WTC11 (cell line): ENCODE data around the gene GPC6. TPM values are rescaled to one million over a fixed set of nuclear protein-coding genes. Genes with fewer than 3 reads are reported as not detected.

Experiments used
- ATAC-seq: fragments of 200-7000 bp; cut with Tn5 transposase; 2 replicates; pipeline ENCODE4 v1.10.0; 2021; ENCODE audit warnings: mild to moderate bottlenecking, moderate library complexity
- CTCF ChIA-PET: fragments of 300-600 bp; sonication (Branson Sonifier 250); formaldehyde crosslinking; loops from one replicate; lab custom pipeline; 2021; ENCODE audit warnings: antibody characterized with exemption; lab: Charles Lee
- POLR2A ChIA-PET: fragments of 350-600 bp; sonication (Branson Sonifier 250); formaldehyde crosslinking; loops from one replicate; lab custom pipeline; 2021; ENCODE audit warnings: antibody characterized with exemption; lab: Charles Lee
- DNase-seq: peaks from one replicate; pipeline ENCODE4 v3.0.0; 2021; ENCODE audit warnings: low spot score
- H3K27ac Mint-ChIP-seq: 2 replicates; pipeline ENCODE4 v1.8.0; 2021; ENCODE audit warnings: mixed read lengths
- H3K27me3 Mint-ChIP-seq: 2 replicates; pipeline ENCODE4 v1.8.0; 2021; ENCODE audit warnings: low read depth, mild to moderate bottlenecking, moderate library complexity, mixed read lengths
- H3K36me3 Mint-ChIP-seq: 2 replicates; pipeline ENCODE4 v1.8.0; 2021; ENCODE audit warnings: mixed read lengths
- H3K4me1 Mint-ChIP-seq: 2 replicates; pipeline ENCODE4 v1.8.0; 2022; ENCODE audit warnings: mixed read lengths
- H3K4me3 Mint-ChIP-seq: 2 replicates; pipeline ENCODE4 v1.8.0; 2021; ENCODE audit warnings: mild to moderate bottlenecking, moderate library complexity, mixed read lengths
- H3K9me3 Mint-ChIP-seq: 2 replicates; pipeline ENCODE4 v1.8.0; 2021; ENCODE audit warnings: mixed read lengths
- ESRRA ChIP-seq: sonication (generic); formaldehyde crosslinking; IDR thresholded peaks from 2 replicates; pipeline ENCODE4 v1.8.1; 2022; ENCODE audit warnings: mild to moderate bottlenecking, missing genetic modification reagents, borderline replicate concordance
- JAZF1 ChIP-seq: fragments of 250-450 bp; sonication (Bioruptor Pico); IDR thresholded peaks from 2 replicates; pipeline ENCODE4 v1.9.0; 2021; ENCODE audit warnings: moderate library complexity, mild to moderate bottlenecking, inconsistent platforms
- KAT7 ChIP-seq: sonication (generic); formaldehyde crosslinking; IDR thresholded peaks from 2 replicates; pipeline ENCODE4 v1.8.1; 2023; ENCODE audit warnings: missing genetic modification reagents, mild to moderate bottlenecking, borderline replicate concordance
- MAX ChIP-seq: sonication (generic); formaldehyde crosslinking; IDR thresholded peaks from 2 replicates; pipeline ENCODE4 v1.8.0; 2022; ENCODE audit warnings: mild to moderate bottlenecking, missing genetic modification reagents
- MXD4 ChIP-seq: fragments of 250-450 bp; sonication (Bioruptor Pico); IDR thresholded peaks from 2 replicates; pipeline ENCODE4 v1.8.0; 2021; ENCODE audit warnings: mild to moderate bottlenecking, moderate library complexity, borderline replicate concordance
- NR2C2 ChIP-seq: sonication (generic); formaldehyde crosslinking; IDR thresholded peaks from 2 replicates; pipeline ENCODE4 v1.8.0; 2022; ENCODE audit warnings: mild to moderate bottlenecking, missing genetic modification reagents
- NR3C1 ChIP-seq: sonication (generic); formaldehyde crosslinking; conservative IDR thresholded peaks from 2 replicates; pipeline ENCODE4 v1.8.1; 2023; ENCODE audit warnings: low read depth, mild to moderate bottlenecking, missing genetic modification reagents
- ZBTB21 ChIP-seq: sonication (generic); formaldehyde crosslinking; IDR thresholded peaks from 2 replicates; pipeline ENCODE4 v1.8.1; 2023; ENCODE audit warnings: mild to moderate bottlenecking, missing genetic modification reagents, borderline replicate concordance
- ZNF263 ChIP-seq: sonication (generic); formaldehyde crosslinking; IDR thresholded peaks from 2 replicates; pipeline ENCODE4 v1.8.1; 2022; ENCODE audit warnings: low read depth, mild to moderate bottlenecking, moderate library complexity, missing genetic modification reagents
- ZNF396 ChIP-seq: fragments of 250-450 bp; sonication (Bioruptor Pico); IDR thresholded peaks from 2 replicates; pipeline ENCODE4 v1.8.0; 2021; ENCODE audit warnings: mild to moderate bottlenecking, moderate library complexity, borderline replicate concordance
- ZNF425 ChIP-seq: fragments of 250-450 bp; sonication (Bioruptor Pico); conservative IDR thresholded peaks from 2 replicates; pipeline ENCODE4 v1.9.0; 2021; ENCODE audit warnings: mild to moderate bottlenecking
- ZNF532 ChIP-seq: fragments of 250-450 bp; sonication (Bioruptor Pico); IDR thresholded peaks from 2 replicates; pipeline ENCODE4 v1.9.0; 2021; ENCODE audit warnings: mild to moderate bottlenecking, borderline replicate concordance
- ZSCAN18 ChIP-seq: fragments of 250-450 bp; sonication (Bioruptor Pico); IDR thresholded peaks from 2 replicates; pipeline ENCODE4 v2.1.2; 2022; ENCODE audit warnings: mild to moderate bottlenecking, moderate library complexity
- total RNA-seq: library from RNA; stranded (reverse); gene quantifications from 3 replicates; pipeline ENCODE4 v1.2.3, GENCODE V29; 2021
- TF ChIP-seq, protein P1 (sequence below): sonication (generic); formaldehyde crosslinking; IDR thresholded peaks from 2 replicates; pipeline ENCODE4 v1.8.1; 2023; ENCODE audit warnings: mild to moderate bottlenecking, missing genetic modification reagents
- TF ChIP-seq, protein P2 (sequence below): sonication (generic); formaldehyde crosslinking; IDR thresholded peaks from 2 replicates; pipeline ENCODE4 v1.8.0; 2023; ENCODE audit warnings: missing genetic modification reagents, mild to moderate bottlenecking, borderline replicate concordance

The GPC6 gene
- total RNA-seq, 1 experiment from 2014 or later: 19.5 TPM

- TF ChIP-seq, protein P1, sequence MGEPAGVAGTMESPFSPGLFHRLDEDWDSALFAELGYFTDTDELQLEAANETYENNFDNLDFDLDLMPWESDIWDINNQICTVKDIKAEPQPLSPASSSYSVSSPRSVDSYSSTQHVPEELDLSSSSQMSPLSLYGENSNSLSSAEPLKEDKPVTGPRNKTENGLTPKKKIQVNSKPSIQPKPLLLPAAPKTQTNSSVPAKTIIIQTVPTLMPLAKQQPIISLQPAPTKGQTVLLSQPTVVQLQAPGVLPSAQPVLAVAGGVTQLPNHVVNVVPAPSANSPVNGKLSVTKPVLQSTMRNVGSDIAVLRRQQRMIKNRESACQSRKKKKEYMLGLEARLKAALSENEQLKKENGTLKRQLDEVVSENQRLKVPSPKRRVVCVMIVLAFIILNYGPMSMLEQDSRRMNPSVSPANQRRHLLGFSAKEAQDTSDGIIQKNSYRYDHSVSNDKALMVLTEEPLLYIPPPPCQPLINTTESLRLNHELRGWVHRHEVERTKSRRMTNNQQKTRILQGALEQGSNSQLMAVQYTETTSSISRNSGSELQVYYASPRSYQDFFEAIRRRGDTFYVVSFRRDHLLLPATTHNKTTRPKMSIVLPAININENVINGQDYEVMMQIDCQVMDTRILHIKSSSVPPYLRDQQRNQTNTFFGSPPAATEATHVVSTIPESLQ (CRISPR knock-in tag): no peak
Observed at GRCh38 chr13:93411186-93411680, 184.6 kb downstream of the GPC6 start (continued).

GRCh38 chr13:93412676-93413075 is 186.1 kb downstream of the GPC6 start:
- no peaks in the 10 kb centered on the region for H3K27me3 Mint-ChIP-seq

More at GRCh38 chr13:93412676-93413075, 186.1 kb downstream of the GPC6 start:
- Mint-ChIP-seq H3K9me3 (no peaks in the 10 kb centered on the region), H3K4me3 (no peak overlapping the region), H3K4me1 (peaks cover 18% of the 10 kb centered on the region)
- ATAC-seq (no peak), DNase-seq (no peak)
- CTCF ChIA-PET: no interaction called here
- POLR2A ChIA-PET: no interaction called here
- TF ChIP-seq NR3C1 (CRISPR knock-in tag) (no peak), ZSCAN18 (CRISPR knock-in tag) (no peak), ZNF532 (no peak), MXD4 (CRISPR knock-in tag) (no peak), NR2C2 (CRISPR knock-in tag) (no peak), ZNF396 (CRISPR knock-in tag) (no peak), ZNF263 (CRISPR knock-in tag) (no peak), JAZF1 (CRISPR knock-in tag) (no peak), ZNF425 (CRISPR knock-in tag) (no peak), KAT7 (CRISPR knock-in tag) (no peak), ZBTB21 (CRISPR knock-in tag) (no peak), MAX (CRISPR knock-in tag) (no peak), ESRRA (no peak)
- TF ChIP-seq, protein P2, sequence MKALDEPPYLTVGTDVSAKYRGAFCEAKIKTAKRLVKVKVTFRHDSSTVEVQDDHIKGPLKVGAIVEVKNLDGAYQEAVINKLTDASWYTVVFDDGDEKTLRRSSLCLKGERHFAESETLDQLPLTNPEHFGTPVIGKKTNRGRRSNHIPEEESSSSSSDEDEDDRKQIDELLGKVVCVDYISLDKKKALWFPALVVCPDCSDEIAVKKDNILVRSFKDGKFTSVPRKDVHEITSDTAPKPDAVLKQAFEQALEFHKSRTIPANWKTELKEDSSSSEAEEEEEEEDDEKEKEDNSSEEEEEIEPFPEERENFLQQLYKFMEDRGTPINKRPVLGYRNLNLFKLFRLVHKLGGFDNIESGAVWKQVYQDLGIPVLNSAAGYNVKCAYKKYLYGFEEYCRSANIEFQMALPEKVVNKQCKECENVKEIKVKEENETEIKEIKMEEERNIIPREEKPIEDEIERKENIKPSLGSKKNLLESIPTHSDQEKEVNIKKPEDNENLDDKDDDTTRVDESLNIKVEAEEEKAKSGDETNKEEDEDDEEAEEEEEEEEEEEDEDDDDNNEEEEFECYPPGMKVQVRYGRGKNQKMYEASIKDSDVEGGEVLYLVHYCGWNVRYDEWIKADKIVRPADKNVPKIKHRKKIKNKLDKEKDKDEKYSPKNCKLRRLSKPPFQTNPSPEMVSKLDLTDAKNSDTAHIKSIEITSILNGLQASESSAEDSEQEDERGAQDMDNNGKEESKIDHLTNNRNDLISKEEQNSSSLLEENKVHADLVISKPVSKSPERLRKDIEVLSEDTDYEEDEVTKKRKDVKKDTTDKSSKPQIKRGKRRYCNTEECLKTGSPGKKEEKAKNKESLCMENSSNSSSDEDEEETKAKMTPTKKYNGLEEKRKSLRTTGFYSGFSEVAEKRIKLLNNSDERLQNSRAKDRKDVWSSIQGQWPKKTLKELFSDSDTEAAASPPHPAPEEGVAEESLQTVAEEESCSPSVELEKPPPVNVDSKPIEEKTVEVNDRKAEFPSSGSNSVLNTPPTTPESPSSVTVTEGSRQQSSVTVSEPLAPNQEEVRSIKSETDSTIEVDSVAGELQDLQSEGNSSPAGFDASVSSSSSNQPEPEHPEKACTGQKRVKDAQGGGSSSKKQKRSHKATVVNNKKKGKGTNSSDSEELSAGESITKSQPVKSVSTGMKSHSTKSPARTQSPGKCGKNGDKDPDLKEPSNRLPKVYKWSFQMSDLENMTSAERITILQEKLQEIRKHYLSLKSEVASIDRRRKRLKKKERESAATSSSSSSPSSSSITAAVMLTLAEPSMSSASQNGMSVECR (CRISPR knock-in tag): no peak
- TF ChIP-seq, all 79 proteins: peak for 0
- no peaks in the 10 kb centered on the region for H3K36me3 Mint-ChIP-seq
- no peak overlapping the region for H3K27ac Mint-ChIP-seq
